Esophagus muscularis mucosa (tissue), 4 donors: ENCODE data around the gene GDF7. TPM values are rescaled to one million over a fixed set of nuclear protein-coding genes. Genes with fewer than 3 reads are reported as not detected.

Source experiments
- DNase-seq: peaks from one replicate; pipeline ENCODE4 v3.0.0-alpha.2; 2017; ENCODE audit errors: extremely low spot score
- H3K27ac ChIP-seq, 4 donors: fragments of 200-600 bp; sonication (generic); replicated peaks in 1 of 4; 1 replicate in 3 of 4; 2 replicates in 1 of 4; pipeline ENCODE4 v1.5.1; 2016 to 2019; ENCODE audit warnings: mild to moderate bottlenecking in 1 of 4
- H3K27me3 ChIP-seq, 4 donors: fragments of 200-600 bp; sonication (generic); one replicate each; pipeline versions ENCODE4 v1.5.1 to v1.6.0; 2016 to 2019
- H3K36me3 ChIP-seq, 4 donors: fragments of 200-600 bp; sonication (generic); one replicate each; pipeline ENCODE4 v1.5.1; 2016 to 2019
- H3K4me1 ChIP-seq, 4 donors: fragments of 200-600 bp; sonication (generic); one replicate each; pipeline ENCODE4 v1.5.1; 2016 to 2019
- H3K4me3 ChIP-seq, 4 donors: fragments of 200-600 bp; sonication (generic); 1 replicate in 2 of 4; 2 replicates in 2 of 4; pipeline ENCODE4 v1.5.1; 2016 to 2019; ENCODE audit warnings: mild to moderate bottlenecking in 4 of 4, moderate library complexity in 1 of 4
- H3K9me3 ChIP-seq, 4 donors: fragments of 200-600 bp; sonication (generic); 1 replicate in 3 of 4; 2 replicates in 1 of 4; pipeline ENCODE4 v1.5.1; 2016 to 2019
- EP300 ChIP-seq: sonication (generic); formaldehyde crosslinking; IDR thresholded peaks from one replicate; pipeline ENCODE4 v1.6.1; 2017; ENCODE audit warnings: antibody characterized with exemption
- POLR2A ChIP-seq: fragments of 450-650 bp; IDR thresholded peaks from one replicate; pipeline ENCODE4 v1.6.1; 2017; ENCODE audit warnings: antibody characterized with exemption, moderate library complexity, mild to moderate bottlenecking, low read depth
- POLR2AphosphoS5 ChIP-seq, 2 donors: sonication (generic); formaldehyde crosslinking; IDR thresholded peaks; one replicate each; pipeline ENCODE4 v1.6.1; 2017; ENCODE audit warnings: antibody characterized with exemption in 2 of 2
- WGBS: methylation state at CpG from one replicate; pipeline ENCODE4 v1.1.5; 2018; 5-methylcytosine and 5-hydroxymethylcytosine counted together
- intact Hi-C: fragments of 100-400 bp; cut with DNase I; formaldehyde crosslinking; loops from one replicate; pipeline ENCODE4 v1.15.1; 2023
- total RNA-seq, 4 donors: library from RNA; depleted of rRNA; stranded (reverse); fragments of >200 nt; gene quantifications; one replicate each; pipeline versions ENCODE4 v1.1.0 to v1.2.1, GENCODE V29; 2016
- TF ChIP-seq, protein P1 (sequence below), 3 experiments: fragments of 200-600 bp in 2 of 3; fragments of 450-650 bp in 1 of 3; sonication (generic) in 2 of 3; IDR thresholded peaks; one replicate each; pipeline ENCODE4 v1.5.1; 2017 to 2019; ENCODE audit warnings: antibody characterized with exemption in 3 of 3, mild to moderate bottlenecking in 2 of 3, moderate library complexity in 1 of 3

GDF7 gene
- total RNA-seq, 4 donors from 2014 or later, result 2.7 to 10.4 (median 7.4) TPM

GRCh38 chr2:20665243-20666004, 1.5 kb upstream of the GDF7 start:
- Histone ChIP-seq H3K4me1 (peaks cover 20 to 62% (median 46%) of the 10 kb centered on the region in 4 donors), H3K27me3 (peaks cover 4 to 96% (median 50%) of the 10 kb centered on the region in 4 donors), H3K27ac (peak overlapping the region in 3 of 4 donors; percentile 72 to 77 (median 76)), H3K36me3 (no peaks in the 10 kb centered on the region), H3K9me3 (no peaks in the 10 kb centered on the region), H3K4me3 (peak overlapping the region; percentile 53 to 68 (median 56))
- 15% methylated on average over 35 of the region's 49 CpGs for WGBS
- intact Hi-C loops, result loop anchor here (2.0 to 10.0 kb wide), 2 partner anchors 159 to 447 kb away; partner anchors contain the start of gene LDAH
- TF ChIP-seq, protein P1, sequence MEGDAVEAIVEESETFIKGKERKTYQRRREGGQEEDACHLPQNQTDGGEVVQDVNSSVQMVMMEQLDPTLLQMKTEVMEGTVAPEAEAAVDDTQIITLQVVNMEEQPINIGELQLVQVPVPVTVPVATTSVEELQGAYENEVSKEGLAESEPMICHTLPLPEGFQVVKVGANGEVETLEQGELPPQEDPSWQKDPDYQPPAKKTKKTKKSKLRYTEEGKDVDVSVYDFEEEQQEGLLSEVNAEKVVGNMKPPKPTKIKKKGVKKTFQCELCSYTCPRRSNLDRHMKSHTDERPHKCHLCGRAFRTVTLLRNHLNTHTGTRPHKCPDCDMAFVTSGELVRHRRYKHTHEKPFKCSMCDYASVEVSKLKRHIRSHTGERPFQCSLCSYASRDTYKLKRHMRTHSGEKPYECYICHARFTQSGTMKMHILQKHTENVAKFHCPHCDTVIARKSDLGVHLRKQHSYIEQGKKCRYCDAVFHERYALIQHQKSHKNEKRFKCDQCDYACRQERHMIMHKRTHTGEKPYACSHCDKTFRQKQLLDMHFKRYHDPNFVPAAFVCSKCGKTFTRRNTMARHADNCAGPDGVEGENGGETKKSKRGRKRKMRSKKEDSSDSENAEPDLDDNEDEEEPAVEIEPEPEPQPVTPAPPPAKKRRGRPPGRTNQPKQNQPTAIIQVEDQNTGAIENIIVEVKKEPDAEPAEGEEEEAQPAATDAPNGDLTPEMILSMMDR (IDR thresholded peaks at IDR 0.05), result no peak
- TF ChIP-seq POLR2A, result no peak
- DNase-seq, result no peak

DNA sequence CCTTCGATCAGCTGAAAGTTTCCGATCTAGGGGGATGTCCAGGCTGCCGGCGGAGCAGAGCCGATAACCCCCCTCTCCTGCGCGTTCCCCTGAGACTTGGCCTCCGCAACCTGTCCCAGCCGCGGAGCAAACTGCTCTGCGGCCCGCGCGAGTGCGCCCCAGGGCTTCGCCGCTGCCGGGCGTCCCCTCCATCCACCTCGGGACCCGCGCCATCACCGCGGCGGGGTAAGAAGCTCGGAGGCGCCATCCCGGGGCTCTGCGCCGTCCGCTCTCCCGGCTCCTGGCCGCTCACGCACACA, 990 bp upstream of the GDF7 start:
- Histone ChIP-seq H3K9me3 (no peaks in the 10 kb centered on the region), H3K4me1 (peaks cover 23 to 67% (median 51%) of the 10 kb centered on the region in 4 donors), H3K36me3 (no peaks in the 10 kb centered on the region), H3K27me3 (peaks cover 4 to 97% (median 55%) of the 10 kb centered on the region in 4 donors), H3K27ac (peak overlapping the region; percentile 62 to 77 (median 74)), H3K4me3 (peak overlapping the region; percentile 53 to 68 (median 56))
- WGBS, result 0% methylated on average over 2 of the region's 34 CpGs
- DNase-seq, result no peak
- TF ChIP-seq EP300 (no peak), POLR2A (no peak), POLR2AphosphoS5 (IDR thresholded peaks at IDR 0.05) (no peak)
- TF ChIP-seq, protein P1 (IDR thresholded peaks at IDR 0.05), result no peak
- intact Hi-C loops, result loop anchor here (10.0 kb wide), 1 partner anchor 159 kb away; the partner anchor contains the start of gene LDAH

- intact Hi-C loops, result loop anchor here (10.0 kb wide), 1 partner anchor 158 kb away; the partner anchor contains the start of gene LDAH
- TF ChIP-seq POLR2AphosphoS5 (IDR thresholded peaks at IDR 0.05) (no peak), EP300 (no peak)
- TF ChIP-seq, protein P1 (IDR thresholded peaks at IDR 0.05), result peak in 1 of 3 experiments; percentile 5
- Histone ChIP-seq H3K4me1 (peaks cover 27 to 71% (median 60%) of the 10 kb centered on the region in 4 donors), H3K9me3 (no peaks in the 10 kb centered on the region), H3K27me3 (peaks cover 8 to 99% (median 65%) of the 10 kb centered on the region in 4 donors), H3K27ac (peak overlapping the region; percentile 62 to 77 (median 74)), H3K36me3 (no peaks in the 10 kb centered on the region), H3K4me3 (peak overlapping the region; percentile 53 to 68 (median 56))
- no CpG with 5 or more reads among the region's 62 CpGs for WGBS
- DNase-seq, result no peak
Observed at GRCh38 chr2:20667151-20667530, 197 bp downstream of the GDF7 start.

- intact Hi-C loops, result loop anchor here (10.0 kb wide), 1 partner anchor 157 kb away; the partner anchor contains the start of gene LDAH
- H3K27me3 ChIP-seq, result peaks cover 8 to 99% (median 71%) of the 10 kb centered on the region in 4 donors
- H3K4me3 ChIP-seq, result peak overlapping the region; percentile 53 to 68 (median 56)
- DNase-seq, result no peak
- H3K36me3 ChIP-seq, result no peaks in the 10 kb centered on the region
- 15% methylated on average over 17 of the region's 39 CpGs for WGBS
- H3K27ac ChIP-seq, result peak overlapping the region; percentile 39 to 77 (median 74)
- TF ChIP-seq POLR2A (no peak), EP300 (no peak), POLR2AphosphoS5 (IDR thresholded peaks at IDR 0.05) (no peak)
- TF ChIP-seq, protein P1 (IDR thresholded peaks at IDR 0.05), result no peak
- H3K9me3 ChIP-seq, result no peaks in the 10 kb centered on the region
- H3K4me1 ChIP-seq, result peaks cover 27 to 77% (median 64%) of the 10 kb centered on the region in 4 donors
Observed at GRCh38 chr2:20667531-20668401, 822 bp downstream of the GDF7 start.
